Keratinocyte (primary cell): ENCODE data around the gene ZBTB38. TPM values are rescaled to one million over a fixed set of nuclear protein-coding genes. Genes with fewer than 3 reads are reported as not detected.

Experiments used
- DNase-seq: peaks from one replicate; pipeline ENCODE4 v3.0.0-alpha.2; 2011; ENCODE audit warnings: low read depth, missing footprints, low spot score
- FAIRE-seq: peaks from 2 replicates; lab custom pipeline; 2011; peaks lifted over from hg19 to GRCh38; lab: Jason Lieb, UNC
- H2AFZ ChIP-seq: 2 replicates; pipeline ENCODE4 v1.6.0; 2012; ENCODE audit warnings: low read length, control low read depth, inconsistent platforms; ENCODE audit not compliant: control insufficient read depth
- H3K27ac ChIP-seq: 2 replicates; pipeline ENCODE4 v1.5.1; 2011; ENCODE audit warnings: low read length; ENCODE audit not compliant: control insufficient read depth, insufficient read depth
- H3K27me3 ChIP-seq: 3 replicates; pipeline ENCODE4 v1.6.0; 2011; ENCODE audit warnings: low read length; ENCODE audit not compliant: control insufficient read depth, insufficient read depth; ENCODE audit errors: extremely low read depth
- H3K36me3 ChIP-seq, 2 experiments: 2 replicates in 1 of 2; 3 replicates in 1 of 2; pipeline ENCODE4 v1.5.1; 2011; ENCODE audit warnings: low read length in 2 of 2, mild to moderate bottlenecking in 1 of 2; ENCODE audit not compliant: control insufficient read depth in 2 of 2, insufficient read depth in 2 of 2; ENCODE audit errors: extremely low read depth in 1 of 2
- H3K4me1 ChIP-seq: 3 replicates; pipeline ENCODE4 v1.5.1; 2011; ENCODE audit warnings: low read length; ENCODE audit not compliant: control insufficient read depth, insufficient read depth; ENCODE audit errors: extremely low read depth
- H3K4me2 ChIP-seq: 3 replicates; pipeline ENCODE4 v1.6.0; 2011; ENCODE audit warnings: low read depth, low read length; ENCODE audit not compliant: control insufficient read depth, insufficient read depth; ENCODE audit errors: extremely low read depth
- H3K4me3 ChIP-seq, 3 experiments: fragments of 200-600 bp in 1 of 3; sonication (generic) in 1 of 3; 2 replicates in 2 of 3; 3 replicates in 1 of 3; pipeline ENCODE4 v1.5.1; 2011 to 2016; ENCODE audit warnings: low read length in 3 of 3, mild to moderate bottlenecking in 3 of 3, control low read depth in 2 of 3, inconsistent platforms in 1 of 3, low read depth in 1 of 3, mixed read lengths in 1 of 3, mixed run types in 1 of 3, moderate library complexity in 1 of 3; ENCODE audit not compliant: control insufficient read depth in 2 of 3, insufficient read depth in 2 of 3; ENCODE audit errors: extremely low read depth in 1 of 3
- H3K79me2 ChIP-seq: 2 replicates; pipeline ENCODE4 v1.6.0; 2012; ENCODE audit warnings: low read length; ENCODE audit not compliant: control insufficient read depth, insufficient read depth
- H3K9ac ChIP-seq: 3 replicates; pipeline ENCODE4 v1.6.0; 2011; ENCODE audit warnings: low read length; ENCODE audit not compliant: control insufficient read depth, insufficient read depth; ENCODE audit errors: extremely low read depth
- H3K9me1 ChIP-seq: 3 replicates; pipeline ENCODE4 v1.6.0; 2011; ENCODE audit warnings: low read length; ENCODE audit not compliant: control insufficient read depth, insufficient read depth; ENCODE audit errors: extremely low read depth
- H3K9me3 ChIP-seq: 2 replicates; pipeline ENCODE4 v1.5.1; 2012; ENCODE audit warnings: low read depth, low read length; ENCODE audit not compliant: control insufficient read depth
- H4K20me1 ChIP-seq: 3 replicates; pipeline ENCODE4 v1.6.0; 2011; ENCODE audit warnings: low read length; ENCODE audit not compliant: control insufficient read depth, insufficient read depth; ENCODE audit errors: extremely low read depth
- EZH2 ChIP-seq: IDR thresholded peaks from one replicate; pipeline ENCODE4 v1.6.1; 2012; ENCODE audit warnings: inconsistent platforms, mild to moderate bottlenecking, low read length, moderate library complexity
- dilution Hi-C: fragments of 300-500 bp; cut with MboI; formaldehyde crosslinking; loops from one replicate; pipeline ENCODE4 v1.7.0; 2020; ENCODE audit warnings: low sequenced_read_pairs; ENCODE audit not compliant: extremely low pct_ligation_motif_present
- polyA plus RNA-seq, 5 experiments: library from polyadenylated mRNA; depleted of rRNA in 3 of 5; stranded (reverse) in 3 of 5; stranded (forward) in 1 of 5; unstranded in 1 of 5; fragments of >200 nt; gene quantifications; 1 replicate in 1 of 5; 2 replicates in 3 of 5; 3 replicates in 1 of 5; pipeline versions ENCODE4 v1.2.1 to v1.2.3, GENCODE V29; 2011 to 2012; ENCODE audit warnings: missing spikeins in 2 of 5, low read depth in 1 of 5, low replicate concordance in 1 of 5
- TF ChIP-seq, protein P1 (sequence below), 3 experiments: IDR thresholded peaks in 1 of 3; conservative IDR thresholded peaks in 1 of 3; optimal IDR thresholded peaks in 1 of 3; 2 replicates in 2 of 3; 3 replicates in 1 of 3; pipeline versions ENCODE3 to v1.5.1; 2011; ENCODE audit warnings: low read length in 3 of 3, mild to moderate bottlenecking in 3 of 3, moderate library complexity in 2 of 3, control low read depth in 1 of 3, inconsistent platforms in 1 of 3; ENCODE audit not compliant: insufficient read depth in 2 of 3; ENCODE audit errors: extremely low read depth in 1 of 3

ZBTB38 gene
- polyA plus RNA-seq, 1 donor (not counting 4 experiments of a cell fraction or from before 2014, with no cell fraction given), result 34.9 TPM

GRCh38 chr3:141321109-141321497 lies 47.2 kb upstream of the ZBTB38 start:
- H3K79me2 ChIP-seq, result no peaks in the 10 kb centered on the region
- FAIRE-seq, result no peak
- no peaks in the 10 kb centered on the region for H3K9me1 ChIP-seq
- no peak overlapping the region for H2AFZ ChIP-seq
- H3K4me3 ChIP-seq, result no peak overlapping the region
- H3K27me3 ChIP-seq, result no peaks in the 10 kb centered on the region
- peaks cover 5% of the 10 kb centered on the region for H3K4me1 ChIP-seq
- dilution Hi-C loops, result no loop called here
- no peak overlapping the region for H3K9ac ChIP-seq
- no peak for DNase-seq
- H3K4me2 ChIP-seq, result no peak overlapping the region
- no peaks in the 10 kb centered on the region for H4K20me1 ChIP-seq
- H3K27ac ChIP-seq, result no peak overlapping the region
- H3K36me3 ChIP-seq, result no peaks in the 10 kb centered on the region
- H3K9me3 ChIP-seq, result no peaks in the 10 kb centered on the region
- no peak for TF ChIP-seq EZH2
- TF ChIP-seq, protein P1, sequence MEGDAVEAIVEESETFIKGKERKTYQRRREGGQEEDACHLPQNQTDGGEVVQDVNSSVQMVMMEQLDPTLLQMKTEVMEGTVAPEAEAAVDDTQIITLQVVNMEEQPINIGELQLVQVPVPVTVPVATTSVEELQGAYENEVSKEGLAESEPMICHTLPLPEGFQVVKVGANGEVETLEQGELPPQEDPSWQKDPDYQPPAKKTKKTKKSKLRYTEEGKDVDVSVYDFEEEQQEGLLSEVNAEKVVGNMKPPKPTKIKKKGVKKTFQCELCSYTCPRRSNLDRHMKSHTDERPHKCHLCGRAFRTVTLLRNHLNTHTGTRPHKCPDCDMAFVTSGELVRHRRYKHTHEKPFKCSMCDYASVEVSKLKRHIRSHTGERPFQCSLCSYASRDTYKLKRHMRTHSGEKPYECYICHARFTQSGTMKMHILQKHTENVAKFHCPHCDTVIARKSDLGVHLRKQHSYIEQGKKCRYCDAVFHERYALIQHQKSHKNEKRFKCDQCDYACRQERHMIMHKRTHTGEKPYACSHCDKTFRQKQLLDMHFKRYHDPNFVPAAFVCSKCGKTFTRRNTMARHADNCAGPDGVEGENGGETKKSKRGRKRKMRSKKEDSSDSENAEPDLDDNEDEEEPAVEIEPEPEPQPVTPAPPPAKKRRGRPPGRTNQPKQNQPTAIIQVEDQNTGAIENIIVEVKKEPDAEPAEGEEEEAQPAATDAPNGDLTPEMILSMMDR (optimal IDR thresholded peaks at IDR 0.05 in 1 of 3, IDR thresholded peaks at IDR 0.05 in 1 of 3, conservative IDR thresholded peaks at IDR 0.05 in 1 of 3; ENCODE audit: extremely low read depth in 1 of 3, insufficient read depth in 2 of 3, low read length in 3 of 3), result no peak

DNA sequence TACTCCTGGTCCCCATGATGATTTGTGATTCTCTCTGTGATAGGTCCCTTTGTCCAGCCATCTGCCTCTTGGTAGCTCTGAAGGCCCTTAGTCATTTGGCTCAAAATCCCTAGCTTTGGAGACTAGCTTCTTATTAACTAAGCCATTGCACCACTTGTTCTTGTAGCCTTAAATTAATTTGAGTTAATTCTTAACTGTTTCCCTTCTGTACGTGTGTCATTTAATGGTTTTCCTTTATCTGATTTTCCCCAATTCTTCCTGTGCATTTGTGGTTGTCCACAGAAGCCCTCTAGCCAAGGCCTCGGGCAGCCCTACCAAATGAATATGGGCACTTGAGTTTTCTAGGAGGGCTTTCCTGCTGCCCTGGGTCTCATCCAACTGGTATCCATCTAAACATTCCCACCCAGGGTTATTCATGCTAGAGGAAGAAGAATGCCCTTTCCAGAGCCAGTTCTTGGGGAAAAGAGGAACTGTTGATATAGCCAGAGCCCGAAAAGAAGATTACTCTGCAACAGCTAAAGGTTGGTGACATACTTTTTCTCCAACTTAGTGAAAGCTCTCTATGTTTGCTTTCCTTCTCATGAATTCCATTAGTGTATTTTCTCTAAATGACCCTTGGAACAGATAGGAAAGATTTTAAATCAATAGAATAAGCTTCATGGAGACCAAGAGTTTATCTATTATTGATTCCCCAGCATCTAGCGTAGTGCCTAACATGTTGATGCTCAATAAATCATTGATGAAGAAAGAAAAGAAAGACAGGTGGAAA lies 44.2 kb upstream of the ZBTB38 start:
- Histone ChIP-seq H3K36me3 (no peaks in the 10 kb centered on the region), H3K27ac (no peak overlapping the region), H3K79me2 (no peaks in the 10 kb centered on the region), H3K4me3 (no peak overlapping the region), H2AFZ (no peak overlapping the region), H4K20me1 (no peaks in the 10 kb centered on the region), H3K27me3 (no peaks in the 10 kb centered on the region), H3K9me1 (no peaks in the 10 kb centered on the region), H3K4me1 (peaks cover 5% of the 10 kb centered on the region), H3K4me2 (no peak overlapping the region), H3K9me3 (no peaks in the 10 kb centered on the region), H3K9ac (no peak overlapping the region)
- no peak for TF ChIP-seq EZH2
- TF ChIP-seq, protein P1 (optimal IDR thresholded peaks at IDR 0.05 in 1 of 3, IDR thresholded peaks at IDR 0.05 in 1 of 3, conservative IDR thresholded peaks at IDR 0.05 in 1 of 3; ENCODE audit: extremely low read depth in 1 of 3, insufficient read depth in 2 of 3, low read length in 3 of 3), result no peak
- DNase-seq (no peak), FAIRE-seq (no peak)
- dilution Hi-C loops, result no loop called here
